HG03064 (cell line): ENCODE results near the gene RBMS1.

Experiments
- ATAC-seq: cut with Tn5 transposase; IDR thresholded peaks from one replicate; pipeline ENCODE4 v1.9.1; 2021; ENCODE audit warnings: low read depth; ENCODE audit not compliant: unreplicated experiment

The RBMS1 gene

GRCh38 chr2:160319700-160320099 lies 173.9 kb downstream of the RBMS1 start:
- no peak for ATAC-seq

DNA sequence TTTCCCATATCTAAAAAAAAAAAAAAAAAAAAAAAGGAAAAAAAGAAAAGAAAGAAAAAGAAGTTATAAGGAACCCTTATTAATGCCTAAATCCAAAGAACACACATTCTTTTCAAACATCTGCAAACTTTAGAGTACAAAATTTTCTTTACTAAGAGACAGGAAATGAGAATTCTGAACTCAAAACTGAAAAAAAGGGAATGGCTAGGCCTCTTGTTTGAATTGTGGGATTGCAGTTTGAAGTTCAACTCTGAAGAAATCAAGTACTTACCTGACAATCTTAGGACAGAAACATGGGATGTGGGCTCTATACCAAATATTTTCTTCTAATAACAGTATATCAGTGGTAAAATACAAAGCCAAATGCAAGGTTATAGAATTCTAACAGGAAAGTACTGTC lies 175.4 kb downstream of the RBMS1 start:
- no peak for ATAC-seq

DNA sequence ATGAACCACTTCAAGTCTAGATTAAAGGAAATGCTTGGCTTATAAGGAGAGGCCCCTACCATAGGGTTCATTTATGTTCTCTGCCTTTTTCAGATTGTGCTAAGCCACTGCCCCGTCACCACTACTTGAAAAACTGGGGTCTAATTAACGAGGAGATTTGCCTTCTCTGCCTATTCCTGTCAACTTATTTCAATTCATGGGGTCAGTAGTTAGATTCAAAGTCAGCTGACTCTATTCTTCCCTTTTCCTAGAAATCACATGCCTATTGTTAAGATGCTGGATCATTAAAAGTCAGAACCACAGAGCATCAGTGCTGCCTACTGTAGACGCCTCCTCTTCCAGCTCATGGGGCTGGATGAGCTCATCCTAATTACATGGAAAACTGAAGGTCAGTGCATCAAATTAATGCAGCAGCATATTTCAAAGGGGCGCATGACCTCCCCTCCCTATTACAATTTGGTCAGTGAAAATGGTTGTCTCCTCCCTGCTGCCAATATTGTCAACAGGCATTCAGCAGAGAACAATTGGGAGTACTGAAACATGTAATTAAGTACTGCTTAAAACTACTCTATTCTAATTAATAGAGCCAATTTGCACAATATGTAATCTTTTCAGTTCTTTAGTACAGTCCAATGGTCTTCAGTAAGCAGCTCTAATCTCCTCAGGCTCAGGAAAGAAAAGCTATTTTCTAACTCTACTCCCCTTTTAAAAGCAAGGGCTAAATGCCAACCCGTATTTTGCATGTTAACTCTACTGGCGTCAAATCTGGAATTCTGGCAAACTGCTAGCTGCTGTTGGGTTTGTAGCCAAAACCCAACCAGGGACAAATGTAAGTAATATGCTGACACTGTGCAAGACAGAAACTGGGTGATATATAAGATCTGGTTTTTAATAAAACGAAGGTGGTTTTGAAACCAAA lies 176.2 kb downstream of the RBMS1 start:
- ATAC-seq, result no peak

DNA sequence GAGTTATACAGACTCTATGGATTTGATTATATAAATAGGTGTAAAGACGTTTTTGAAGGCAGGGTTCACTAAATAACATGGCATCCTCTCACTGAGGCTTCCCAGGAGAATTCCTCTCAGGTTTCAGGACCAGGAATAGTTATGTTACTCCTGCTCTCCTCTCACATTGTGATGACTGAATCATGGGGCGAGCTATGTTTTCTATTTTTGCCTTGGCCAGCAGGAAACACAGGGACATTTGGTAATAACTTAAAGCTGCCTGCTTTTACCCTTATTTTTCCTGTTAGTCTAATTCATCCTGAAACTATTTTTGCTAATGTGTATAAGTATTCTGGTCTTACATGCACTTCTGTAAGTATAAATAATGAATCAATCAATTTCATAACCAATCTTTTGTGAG lies 178.3 kb downstream of the RBMS1 start:
- no peak for ATAC-seq

DNA sequence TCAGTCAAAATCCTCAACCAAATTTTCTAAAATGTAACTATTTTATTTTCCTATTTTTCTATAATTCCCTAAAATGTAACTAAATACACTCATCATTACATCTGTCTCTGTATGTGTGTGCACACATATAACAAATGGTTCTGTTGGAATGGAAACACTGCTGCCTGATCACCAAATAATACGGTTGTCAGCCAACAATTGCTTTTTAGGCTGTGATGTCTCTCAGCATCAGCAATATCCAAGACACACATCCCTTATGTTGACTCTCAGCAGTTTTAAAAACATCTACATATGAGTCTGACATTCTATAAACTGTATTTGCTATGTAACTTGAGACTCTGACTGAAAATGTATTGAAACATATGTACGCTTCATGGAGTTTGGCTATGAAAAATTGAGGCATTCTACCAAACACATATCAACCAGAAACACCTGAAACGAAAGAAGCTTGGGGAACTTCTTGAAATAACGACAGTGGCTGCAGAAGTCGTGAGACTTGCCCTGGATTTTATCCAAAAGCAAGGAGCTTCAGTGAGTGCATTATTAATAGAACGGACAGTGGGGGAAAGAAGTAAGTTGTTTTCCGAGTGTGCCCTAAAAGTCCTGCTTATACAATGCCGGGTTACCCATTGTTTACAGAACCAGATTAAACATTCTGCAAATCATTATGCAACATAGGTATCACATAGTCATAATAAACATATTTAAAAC lies 183.3 kb downstream of the RBMS1 start:
- ATAC-seq, result no peak

GRCh38 chr2:160309585-160309984 lies 184.0 kb downstream of the RBMS1 start:
- no peak for ATAC-seq

- ATAC-seq, result no peak
These were observed 184.7 kb downstream of the RBMS1 start for GRCh38 chr2:160308915-160309314.

GRCh38 chr2:160308476-160308875 lies 185.1 kb downstream of the RBMS1 start:
- ATAC-seq, result no peak

DNA sequence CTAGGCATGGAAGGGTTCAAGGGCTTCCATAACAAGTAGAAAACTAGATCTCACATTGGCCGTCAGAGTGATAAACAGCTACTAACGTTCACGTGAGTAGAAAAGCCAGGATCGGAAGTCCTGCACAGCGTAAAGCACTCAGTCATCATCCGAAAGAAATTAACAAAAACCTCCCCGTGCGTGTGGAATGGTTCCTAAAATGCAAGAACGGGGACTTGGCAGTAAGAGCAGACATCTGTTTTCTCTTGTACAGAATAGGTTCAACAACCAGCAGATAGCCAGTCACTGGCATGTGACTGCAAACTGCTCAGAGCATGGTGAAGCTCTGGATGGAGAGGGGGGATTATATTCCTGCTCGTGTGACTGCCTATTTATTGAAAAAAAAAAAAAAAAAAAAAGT lies 186.6 kb downstream of the RBMS1 start:
- ATAC-seq, result no peak

DNA sequence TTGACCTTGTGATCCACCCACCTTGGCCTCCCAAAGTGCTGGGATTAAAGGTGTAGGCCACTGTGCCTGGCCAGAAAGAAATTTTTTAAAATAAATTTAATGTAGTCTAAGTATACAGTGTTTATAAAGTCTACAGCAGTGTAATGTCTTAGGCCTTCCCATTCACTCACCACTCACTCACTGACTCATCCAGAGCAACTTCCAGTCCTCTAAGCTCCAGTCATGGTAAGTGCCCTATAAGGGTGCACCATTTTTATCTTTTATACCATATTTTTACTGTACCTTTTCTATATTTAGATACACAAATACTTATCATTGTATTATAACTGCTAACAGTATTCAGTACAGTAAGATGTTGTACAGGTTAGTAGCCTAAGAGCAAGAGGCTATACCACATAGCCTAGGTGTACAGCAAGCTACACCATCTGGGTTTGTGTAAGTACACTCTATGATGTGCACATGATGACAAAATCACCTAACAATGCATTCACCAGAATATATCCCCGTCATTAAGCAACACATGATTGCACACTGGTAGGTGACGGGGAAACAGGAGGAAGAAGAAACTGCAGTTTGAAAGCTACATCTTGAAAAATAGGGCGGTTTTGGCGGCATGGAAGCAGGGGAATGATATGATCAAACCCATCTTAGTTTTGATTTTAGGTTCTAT lies 188.4 kb downstream of the RBMS1 start:
- ATAC-seq, result no peak

DNA sequence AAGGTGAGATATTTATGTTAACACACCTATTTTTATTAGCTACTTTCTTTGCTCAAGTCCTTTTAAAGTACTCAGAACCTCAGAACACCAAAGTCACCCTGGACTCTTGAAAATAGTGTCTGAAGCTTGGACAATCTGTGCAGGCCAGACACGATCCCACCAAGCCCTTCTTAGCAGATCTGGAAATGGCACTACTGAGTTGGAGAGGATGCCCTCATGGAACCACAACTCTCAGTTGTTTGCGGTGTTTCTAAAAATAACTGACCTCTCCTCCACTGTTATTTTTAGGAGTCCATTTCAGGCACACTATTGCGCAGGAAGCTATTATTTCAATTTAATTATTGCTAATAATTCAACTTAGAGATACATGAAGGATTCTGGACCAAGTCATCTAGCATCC lies 190.1 kb downstream of the RBMS1 start:
- no peak for ATAC-seq

DNA sequence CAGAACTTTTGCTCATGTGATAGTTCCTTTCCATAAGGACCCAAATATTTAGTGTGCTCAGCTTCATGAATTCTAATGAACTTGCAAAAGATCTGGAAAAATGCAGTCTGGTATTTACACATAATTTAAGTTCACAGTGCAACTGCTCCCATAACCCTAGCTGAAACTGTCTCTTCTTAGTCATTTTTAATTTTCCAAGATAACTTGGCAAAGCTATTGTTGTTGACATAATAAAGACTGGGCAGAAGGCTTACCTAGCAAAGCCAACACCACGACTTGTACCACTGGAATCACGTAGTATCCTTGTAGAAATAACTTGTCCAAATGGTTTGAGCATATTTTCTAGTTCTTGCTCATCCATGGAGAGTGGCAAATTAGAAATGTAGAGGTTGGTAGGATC lies 190.5 kb downstream of the RBMS1 start:
- no peak for ATAC-seq

DNA sequence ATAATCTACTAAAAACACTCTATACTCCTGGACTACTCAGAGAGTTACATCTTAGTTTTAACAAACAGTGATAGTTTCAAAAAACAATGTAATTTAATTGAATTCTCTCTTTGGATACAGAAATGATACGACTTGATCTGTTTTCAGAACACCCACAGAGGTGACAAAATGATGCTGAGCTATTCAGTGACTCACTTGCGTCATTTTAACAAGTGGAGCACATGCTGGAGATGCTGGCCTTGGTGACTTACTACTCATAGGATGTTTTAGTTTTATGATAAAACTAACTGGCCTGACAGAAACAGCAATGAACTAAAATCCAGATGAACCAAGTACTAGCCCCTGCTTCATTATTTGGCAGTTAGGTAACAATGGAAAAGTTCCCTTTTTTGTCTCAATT lies 192.2 kb downstream of the RBMS1 start:
- ATAC-seq, result no peak

- ATAC-seq, result no peak
These were observed 193.4 kb downstream of the RBMS1 start for GRCh38 chr2:160300203-160300602.

GRCh38 chr2:160299540-160299939 lies 194.1 kb downstream of the RBMS1 start:
- ATAC-seq, result no peak

DNA sequence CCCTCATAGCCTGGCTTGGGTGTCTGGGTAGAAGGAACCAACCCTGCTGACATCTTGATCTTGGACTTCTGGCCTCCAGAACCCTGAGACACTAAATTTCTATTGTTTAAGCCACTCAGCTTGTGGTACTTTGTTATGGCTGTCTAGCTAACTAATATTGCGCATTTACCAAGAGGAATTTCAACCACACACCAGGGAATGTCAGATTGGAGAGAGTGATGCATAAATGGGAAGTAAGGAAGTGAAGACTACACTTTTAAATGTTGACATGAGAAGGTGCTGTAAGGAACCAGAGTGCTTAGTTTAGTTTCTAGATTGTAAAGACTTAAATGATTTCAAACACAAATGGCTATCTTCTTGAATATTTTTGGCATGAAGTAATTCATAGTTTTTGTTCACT lies 194.6 kb downstream of the RBMS1 start:
- no peak for ATAC-seq

DNA sequence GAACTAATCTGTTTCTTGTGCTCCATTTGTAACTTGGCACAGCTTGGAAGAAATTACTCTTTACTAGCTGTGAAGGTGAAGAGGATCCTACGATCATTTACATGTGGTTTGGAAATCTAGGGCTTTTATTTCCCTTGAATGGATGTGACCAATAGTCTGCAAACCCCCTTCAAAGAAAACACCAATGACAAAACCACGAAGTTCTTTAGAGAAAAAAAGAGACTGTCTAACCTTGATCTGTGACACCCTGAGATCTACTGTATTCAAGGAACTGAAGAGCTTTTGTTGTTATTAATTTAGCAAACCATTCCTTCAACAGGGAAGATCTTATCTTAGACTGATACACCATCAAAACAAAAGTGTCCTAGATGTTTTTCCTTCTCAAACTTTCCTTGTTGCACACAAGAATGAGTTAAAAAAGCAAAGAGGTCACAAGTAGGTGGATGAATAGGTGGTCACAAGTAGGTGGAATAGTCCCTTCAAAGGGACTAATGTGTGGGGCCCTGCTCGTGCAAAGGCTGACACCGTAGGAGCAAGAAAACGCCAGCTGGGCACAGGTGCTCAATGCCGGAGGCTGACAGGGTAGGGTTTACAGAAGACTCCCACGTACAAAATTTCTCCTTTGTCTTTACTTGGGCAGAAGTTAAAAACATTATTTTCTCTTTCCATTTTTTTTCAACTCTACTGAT lies 197.9 kb downstream of the RBMS1 start:
- ATAC-seq, result no peak

DNA sequence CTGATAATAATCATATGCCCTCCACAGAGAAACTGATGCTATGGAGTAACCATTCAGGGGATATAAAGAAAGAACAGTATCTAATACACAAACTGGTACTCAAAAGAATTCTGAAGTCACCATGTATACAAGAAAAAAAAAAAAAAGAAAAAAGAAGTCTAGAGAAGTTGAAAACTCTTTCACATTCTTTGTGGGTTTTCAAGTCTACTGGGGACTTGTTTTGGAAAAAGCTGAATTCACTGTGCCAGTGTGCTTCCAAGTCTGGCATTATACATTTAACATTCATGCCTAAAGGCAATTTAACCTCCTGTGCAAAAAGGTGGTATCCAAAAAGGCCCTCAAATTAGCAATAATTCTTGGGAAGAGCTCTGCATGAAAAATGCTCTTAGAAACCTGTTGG lies 198.7 kb downstream of the RBMS1 start:
- ATAC-seq, result no peak

GRCh38 chr2:160294339-160294803 lies 199.2 kb downstream of the RBMS1 start:
- no peak for ATAC-seq

DNA sequence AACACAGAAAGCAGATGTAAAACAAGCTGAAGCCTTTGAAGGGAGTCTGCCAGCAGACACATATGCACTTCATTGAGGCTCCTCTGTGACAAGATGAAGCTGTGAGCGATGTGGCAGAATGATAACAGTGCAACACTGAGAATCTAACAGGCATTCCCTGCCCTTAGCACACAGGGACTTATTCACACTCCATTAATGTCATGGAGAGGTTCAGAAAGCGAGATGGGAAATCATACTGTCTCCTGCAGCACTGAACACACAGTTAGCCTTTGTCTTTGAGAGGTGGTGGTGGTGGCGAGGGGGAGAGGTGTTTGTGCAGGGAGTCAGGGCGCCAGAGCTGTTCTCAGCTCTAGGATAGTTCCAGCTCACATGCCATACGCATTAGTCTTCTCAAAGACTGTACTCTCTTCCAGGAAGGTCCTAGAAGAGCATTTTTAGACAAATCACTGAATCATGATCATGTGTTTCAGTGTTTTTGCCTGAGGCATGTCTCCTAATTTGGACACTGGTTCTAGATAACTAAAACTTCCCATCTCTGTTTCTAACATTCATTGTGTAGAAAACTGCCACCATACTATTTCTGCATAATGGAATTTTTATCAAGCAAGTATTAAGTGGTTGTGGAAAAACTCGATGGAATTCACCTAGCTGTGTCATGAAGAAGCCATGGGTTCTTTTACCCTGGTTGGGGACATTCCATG lies 200.1 kb downstream of the RBMS1 start:
- ATAC-seq, result no peak
